Purkinje cell (primary cell): Measurements from ENCODE around the gene NCK2. TPM values are rescaled to one million over a fixed set of nuclear protein-coding genes. Genes with fewer than 3 reads are reported as not detected.

ENCODE experiments used
- polyA plus RNA-seq: library from polyadenylated mRNA; unstranded; fragments of >200 nt; fragmentation: Nextera tagmentation; gene quantifications from 2 replicates; pipeline ENCODE4 v1.2.1, GENCODE V29; 2014

NCK2 gene
- 10.1 and 10.7 TPM in 2 replicates for polyA plus RNA-seq

GRCh38 chr2:105744909-105745853 lies at the start of gene NCK2:
Gene NCK2, plus strand, starts transcription at chr2:105744912. Its CDS starts 110,152 bp downstream, at chr2:105855064.

